GM21447 (cell line): ENCODE measurements around the gene FN1.

Experiments
- ATAC-seq: cut with Tn5 transposase; IDR thresholded peaks from one replicate; pipeline ENCODE4 v1.9.1; 2021; ENCODE audit not compliant: unreplicated experiment

The FN1 gene

DNA sequence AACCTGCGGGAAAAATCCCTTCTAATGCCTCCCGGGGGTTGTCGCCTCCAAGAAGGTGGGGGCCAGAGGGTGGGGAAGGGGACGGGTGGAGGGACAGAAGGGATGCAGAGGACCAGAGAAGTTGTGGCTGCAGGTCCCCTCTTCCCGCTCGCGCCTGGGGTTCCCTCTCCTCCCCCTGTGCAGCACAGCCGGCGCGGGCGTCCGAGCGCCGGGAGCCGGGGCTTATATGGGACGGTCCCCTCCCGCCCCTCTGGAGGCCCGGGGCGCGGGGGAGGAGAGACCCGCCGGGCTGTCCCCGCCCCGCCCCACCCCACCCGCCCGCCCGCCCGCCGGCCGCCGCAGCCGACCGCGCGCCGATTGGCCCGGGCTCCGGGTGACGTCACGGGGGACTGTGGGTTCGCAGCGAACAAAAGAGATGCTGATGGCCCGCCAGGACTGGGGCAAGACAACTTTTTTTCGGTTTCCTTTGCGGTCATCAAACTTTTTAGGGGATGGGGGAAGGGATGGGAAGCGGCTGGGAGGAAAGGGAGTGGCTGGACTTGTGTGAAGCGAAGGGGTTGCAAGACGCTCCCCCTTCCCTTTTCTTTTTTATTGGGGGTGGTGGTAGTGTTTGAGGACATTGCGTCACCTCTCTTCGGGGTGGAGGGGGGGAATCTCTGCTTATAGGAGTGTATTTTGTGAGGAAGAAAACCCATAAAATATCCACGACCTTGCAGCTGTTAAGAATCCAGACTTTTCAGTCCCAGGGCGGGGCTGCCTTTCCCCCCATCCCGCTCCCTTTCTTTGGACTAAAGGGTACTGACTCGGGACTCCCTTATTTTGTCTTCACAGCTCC lies at the start of gene FN1:
TSS of gene FN1 (minus strand) at position 199 of the 835 bp plus-strand sequence. CDS start 266 bp downstream, outside the sequence.
- ATAC-seq, result peak; percentile 74

DNA sequence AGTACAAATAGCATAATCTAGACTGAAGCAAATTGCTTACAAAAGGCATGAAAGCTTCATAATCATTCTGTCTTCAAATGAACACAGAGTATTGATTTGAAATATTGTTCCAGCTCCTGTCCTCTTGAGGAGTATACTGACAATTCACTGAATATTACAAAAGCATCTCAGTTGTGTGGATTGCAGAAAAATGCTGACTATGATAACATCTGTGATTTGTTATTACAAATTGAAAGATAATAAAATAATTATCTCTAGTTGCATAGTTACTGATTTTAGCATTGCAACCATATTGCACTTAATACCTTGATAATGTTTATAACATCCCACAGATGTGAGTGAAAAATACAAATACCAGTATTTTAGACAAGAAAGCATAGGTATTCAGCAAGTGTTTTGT lies 49.2 kb upstream of the FN1 start:
- ATAC-seq, result no peak

DNA sequence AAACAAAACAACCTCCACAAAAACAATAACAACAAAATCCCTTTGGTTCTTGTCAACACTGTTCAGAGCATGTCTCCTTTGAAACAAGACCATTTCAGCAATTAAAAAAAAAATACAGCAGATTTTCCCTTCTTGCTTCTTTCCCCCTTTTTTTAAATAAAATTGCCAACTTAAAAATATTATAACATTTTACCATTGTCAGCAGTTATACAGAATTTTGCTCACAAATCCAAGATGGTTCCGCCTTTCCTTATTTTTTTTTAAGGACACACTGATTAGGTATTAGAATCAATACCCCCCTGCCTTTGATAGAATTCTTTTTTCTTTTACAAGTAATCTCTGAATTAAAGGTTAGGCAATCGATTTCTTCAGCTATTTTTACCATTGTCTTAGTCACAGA lies 48.7 kb upstream of the FN1 start:
- no peak for ATAC-seq

DNA sequence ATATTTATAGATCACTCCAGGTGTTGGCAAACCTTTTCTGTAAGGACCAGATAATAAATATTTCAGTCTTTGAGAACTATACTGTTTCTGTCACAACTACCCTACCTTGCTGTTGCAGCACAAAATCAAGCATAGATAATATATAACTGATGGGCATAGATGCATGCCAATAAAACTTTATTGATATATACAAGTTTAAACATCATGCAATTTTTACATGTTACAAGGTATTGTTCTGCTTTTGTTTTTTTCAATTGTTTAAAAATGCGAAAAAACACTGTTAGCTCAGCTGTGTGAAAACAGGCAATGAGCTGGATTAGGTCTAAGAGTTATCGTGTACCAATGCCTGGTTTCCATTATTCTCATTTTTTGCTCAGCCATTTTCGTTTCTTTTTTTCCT lies 47.6 kb upstream of the FN1 start:
- ATAC-seq, result no peak

DNA sequence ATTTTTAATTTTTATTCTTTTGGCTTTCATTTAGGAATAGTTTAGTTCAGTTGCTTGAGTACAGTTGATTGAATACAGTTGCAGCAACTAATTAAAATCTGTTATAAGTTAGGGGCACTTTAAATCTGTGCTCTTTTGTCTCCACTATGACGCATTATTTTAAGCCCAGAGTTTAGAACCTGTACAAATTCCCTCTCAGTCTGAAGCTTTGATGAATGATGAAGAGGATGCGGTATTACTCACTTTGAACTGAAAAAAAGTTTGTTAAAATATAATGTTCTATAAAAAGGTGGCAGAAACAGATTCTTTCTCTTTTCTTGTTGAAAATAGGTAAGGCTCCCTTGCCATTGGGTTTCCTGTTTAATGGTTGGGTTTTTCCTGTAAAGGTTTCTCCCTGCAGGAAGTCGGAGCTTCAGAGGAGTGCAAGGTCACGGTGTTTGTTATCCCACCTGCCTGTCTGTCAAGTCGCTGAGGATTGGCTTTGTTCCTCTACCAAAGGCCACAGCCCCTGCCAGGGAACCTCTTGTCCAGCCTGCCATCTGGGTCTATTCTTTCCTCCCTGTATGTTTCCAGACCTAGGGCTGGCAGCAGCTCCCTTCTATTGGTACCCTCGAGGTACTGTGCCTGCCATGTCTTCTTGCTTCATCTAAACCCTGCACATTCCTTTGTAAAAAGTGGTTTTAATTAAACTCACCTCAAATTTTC lies 43.8 kb upstream of the FN1 start:
- ATAC-seq, result no peak

DNA sequence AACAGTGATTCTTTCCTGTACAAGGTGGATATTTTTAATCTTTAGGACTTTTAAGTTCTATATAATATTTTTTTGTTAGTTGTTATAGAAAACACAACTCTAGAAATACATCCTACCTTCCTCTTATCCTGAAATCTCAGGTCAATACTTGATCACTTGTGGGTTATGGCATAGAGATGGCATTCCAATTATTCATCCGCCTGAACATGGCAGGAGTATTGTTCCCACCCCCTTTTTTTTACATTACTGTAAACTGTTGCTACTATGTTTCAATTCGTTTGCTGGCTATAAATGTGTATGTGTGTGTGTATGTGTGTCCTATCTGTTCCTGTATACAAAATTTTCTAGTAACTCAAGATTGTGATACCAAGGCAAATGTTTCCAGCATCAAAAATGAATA lies 43.3 kb upstream of the FN1 start:
- ATAC-seq, result no peak

DNA sequence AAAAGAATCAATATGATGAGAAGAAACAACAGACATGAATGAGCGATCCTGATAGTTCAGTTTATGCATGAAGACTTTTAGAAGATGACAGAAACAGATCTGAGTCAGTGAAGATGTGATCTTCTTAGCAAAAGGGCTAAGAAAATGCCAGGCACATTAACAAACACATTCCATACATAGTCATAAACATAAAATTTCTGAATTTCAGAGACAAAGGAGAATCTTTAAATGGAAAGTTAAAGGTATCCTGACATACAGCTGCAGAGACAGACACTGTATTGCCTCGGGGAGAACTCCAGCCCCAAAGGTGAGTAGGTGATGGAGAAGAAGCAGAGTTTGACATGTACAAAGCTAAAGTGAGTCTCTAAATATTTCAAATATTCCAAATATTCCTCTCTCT lies 40.6 kb upstream of the FN1 start:
- ATAC-seq, result no peak

DNA sequence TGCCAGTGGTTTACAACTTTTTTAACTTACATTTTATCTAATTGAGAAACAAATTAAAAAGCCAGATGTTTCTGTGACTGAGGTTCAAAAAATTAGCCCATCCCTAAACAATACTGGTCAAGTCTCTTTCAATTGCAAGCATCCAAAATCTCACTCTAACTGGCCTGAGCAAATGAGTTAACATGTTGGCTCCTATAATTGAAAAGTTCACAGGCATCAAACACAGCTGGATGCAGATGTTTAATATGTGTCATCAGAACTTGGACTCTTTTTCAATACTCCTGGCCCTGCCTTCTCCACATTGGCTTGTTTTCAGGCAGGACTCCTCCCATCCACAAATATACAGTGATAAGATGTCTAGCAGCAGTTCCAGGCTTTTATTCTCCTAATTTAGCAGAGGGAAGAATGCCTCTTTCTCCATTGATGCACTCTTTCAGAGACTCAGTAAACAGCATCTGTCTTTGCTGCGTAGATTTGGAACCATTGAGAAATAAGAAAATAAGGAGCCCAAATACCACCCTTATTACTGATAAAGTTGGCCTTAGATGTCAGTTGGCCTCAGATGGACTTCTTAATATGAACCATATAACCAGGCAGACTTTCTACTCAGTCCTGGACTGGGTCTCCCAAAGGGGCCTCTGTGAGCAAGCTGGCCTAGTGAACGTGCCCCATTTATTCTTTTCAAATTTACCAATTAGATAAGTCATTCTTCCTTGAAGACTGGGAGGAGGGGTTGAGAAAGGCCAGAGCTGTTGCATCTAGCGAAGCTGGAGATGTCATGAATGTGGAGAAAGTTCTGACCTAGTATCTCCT lies 30.4 kb upstream of the FN1 start:
- no peak for ATAC-seq

DNA sequence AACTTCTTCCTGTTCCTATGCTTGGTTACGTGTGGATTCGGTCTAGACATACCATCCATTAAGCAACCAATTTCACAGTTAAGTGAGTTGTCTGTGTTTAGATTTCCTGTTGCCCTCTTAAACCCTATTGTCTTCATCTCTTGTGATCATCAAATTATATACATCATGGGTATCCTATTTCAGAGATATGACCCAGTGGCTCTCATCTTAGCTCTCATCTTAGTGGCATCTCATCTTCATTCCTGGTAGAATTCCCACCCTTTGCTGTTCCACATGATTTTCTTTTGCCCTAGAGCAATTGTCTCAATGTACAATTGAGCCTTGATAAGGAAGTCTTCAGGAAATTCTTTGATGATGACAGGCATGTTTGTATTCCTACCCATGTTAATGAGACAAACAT lies 29.4 kb upstream of the FN1 start:
- ATAC-seq, result no peak

DNA sequence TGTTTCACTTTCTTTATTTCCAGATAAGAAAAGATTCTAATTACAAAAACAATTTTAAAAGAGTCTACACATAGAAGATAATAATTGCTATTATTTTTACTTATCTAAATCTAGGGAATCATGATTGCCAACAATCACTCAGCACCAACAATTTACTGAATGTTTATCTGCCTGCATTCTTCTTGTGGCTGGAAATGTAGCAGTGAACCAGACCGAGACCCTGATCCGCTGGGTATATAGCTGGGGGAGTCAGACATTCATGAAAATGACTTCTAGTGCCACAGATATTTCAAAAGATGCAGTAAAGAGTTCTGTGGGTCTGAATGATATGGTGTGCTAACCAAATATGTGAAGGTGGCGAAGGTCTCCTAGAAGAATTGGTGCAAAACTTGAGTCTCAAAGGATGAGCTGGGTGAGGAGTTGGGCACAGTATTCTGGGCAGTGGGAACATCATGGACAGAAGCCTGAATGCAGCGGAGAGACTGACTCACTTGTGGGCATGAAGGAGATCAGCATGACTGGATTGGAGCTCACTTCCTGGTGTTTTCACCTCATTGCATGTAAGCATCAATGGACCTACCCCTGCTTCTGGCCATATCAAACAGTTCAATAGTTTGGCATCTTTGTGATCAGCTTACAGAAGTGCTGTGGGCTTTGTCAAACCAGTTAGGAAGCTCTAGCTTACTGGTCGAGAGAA lies 26.1 kb upstream of the FN1 start:
- no peak for ATAC-seq

DNA sequence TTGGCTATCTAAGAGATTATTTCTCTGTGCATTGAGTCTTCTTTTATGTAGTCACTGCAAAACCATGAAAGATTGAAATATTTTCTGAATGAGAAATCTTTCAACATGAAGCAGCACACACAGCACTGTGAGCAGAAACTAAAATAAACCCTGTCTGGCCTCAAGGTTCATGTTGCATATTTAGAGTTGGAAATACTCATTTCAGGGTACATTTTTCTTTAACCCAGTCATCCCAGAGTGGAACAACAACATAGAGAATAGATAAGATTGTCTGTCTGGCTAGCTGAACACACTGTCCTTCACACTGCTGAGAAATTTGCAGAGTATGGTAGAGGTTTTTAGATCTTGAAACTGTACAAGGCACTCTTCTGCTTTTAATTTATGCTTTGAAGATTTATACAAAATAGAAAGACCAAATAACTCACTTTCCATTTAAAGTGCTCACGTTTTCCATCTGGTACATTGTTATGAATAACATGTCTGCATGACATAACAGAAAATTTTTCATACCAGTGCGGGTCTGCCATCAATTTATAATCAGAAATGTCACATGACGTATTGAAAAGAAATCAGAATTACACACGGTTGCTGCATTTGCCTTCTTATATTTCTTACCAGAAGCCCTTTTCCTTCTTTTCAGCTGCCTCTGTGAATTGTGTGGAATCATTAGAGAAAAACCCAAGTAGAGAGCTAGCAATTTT lies 25.0 kb upstream of the FN1 start:
- ATAC-seq, result no peak

DNA sequence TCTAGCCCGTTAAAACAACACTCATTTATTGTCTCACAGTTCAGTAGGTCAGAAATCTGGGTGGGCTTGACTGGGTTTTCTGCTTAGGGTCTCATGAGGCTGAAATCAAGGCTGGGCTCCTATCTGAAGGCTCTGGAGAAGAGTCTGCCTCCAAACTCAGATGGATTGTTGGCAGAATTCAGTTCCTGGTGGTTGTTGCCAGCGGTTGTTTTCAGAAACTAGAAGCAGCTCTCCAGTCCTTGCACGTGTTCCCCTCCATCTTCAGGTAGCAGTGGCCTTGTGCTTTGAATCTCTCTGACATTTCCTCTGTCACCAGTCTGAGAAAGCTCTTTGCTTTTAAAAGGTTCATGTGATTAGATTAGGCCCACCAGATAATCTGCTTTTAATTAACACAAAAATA lies 20.1 kb upstream of the FN1 start:
- ATAC-seq, result no peak

DNA sequence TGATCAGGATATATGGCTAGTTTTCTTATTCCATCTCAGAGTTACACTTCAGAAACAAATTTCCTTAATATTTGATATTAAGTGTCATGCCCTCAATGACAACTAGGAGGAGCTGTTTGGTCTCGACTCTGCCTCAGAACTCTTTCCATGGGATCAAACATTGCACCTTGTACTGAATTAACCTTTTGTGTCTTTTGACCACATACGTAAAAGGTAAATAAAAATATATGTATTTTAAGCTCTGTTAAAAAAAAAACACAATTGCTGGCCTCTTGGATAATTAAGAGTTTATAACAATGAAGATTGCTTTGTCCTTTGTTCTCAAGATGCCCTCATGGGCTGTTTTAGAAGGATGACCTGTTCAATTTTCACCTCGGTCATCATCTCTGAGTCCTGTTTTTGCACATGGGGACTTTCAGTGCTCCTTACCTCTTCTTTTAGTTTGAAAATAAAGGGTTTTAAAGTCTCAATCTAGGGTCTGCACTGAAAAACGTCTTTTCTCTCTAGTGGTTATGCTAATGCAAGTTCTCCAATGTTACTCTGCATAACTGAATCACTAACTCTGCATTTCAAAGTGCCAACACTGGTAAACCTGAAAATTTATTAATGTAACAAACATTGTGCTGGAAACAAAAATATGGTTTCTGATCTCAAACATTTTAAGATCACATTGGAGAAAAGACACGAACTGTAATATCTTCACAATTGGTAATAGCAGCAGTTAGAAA lies 18.8 kb upstream of the FN1 start:
- peak; percentile 70 for ATAC-seq

DNA sequence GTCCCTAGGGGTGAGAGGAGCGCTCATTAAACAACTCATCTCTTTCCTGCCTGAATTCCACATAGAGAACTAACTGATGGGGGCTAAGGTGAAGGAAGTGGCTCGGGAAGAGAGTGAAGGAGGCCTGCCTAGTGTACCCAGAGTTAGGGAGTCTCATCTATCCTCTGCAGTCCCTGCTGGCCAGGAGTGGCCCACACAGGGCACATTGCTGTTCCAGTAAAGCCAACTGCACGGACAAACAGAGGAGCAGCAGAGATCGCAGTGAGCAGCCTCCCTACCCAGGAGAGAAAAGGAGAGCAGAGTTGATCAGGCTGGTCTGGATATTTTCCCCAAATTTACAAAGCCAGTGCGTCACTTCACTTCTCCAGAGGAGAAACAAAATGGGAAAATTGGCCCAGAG lies 16.9 kb upstream of the FN1 start:
- ATAC-seq, result no peak

DNA sequence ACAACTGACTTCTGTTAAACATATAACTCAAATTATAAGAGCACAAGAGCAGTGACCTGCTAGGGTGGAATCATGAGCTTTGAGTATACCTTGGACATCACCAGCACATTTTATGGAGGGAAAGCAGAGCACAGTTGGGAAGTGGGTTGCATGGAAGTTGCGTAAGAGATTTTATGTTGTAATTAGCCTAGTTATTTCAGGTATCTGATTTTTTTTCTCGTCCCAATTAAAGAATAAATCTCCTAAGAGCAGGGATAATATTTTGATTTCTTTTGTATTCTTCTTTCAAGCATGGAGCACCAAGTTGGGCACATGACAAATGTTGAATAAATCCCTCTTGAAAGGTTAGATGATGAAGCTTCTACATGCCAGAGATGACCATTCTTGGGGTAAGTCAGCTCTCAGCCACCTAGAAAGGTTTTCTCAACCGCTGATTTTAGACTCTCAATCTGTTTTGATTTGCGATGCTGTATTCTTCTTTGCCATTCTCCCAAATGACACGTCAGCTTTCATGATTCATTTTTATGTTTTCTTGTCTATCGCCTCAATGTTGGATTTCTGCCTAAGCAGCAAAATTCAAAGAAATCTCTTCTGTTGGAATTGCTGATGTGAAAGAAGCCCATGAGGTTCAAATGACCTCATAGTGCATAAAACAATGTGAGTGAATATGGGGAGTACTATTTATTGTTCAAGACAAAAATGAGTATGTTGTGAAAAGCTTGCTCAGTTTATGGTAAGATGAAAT lies 15.3 kb upstream of the FN1 start:
- no peak for ATAC-seq

DNA sequence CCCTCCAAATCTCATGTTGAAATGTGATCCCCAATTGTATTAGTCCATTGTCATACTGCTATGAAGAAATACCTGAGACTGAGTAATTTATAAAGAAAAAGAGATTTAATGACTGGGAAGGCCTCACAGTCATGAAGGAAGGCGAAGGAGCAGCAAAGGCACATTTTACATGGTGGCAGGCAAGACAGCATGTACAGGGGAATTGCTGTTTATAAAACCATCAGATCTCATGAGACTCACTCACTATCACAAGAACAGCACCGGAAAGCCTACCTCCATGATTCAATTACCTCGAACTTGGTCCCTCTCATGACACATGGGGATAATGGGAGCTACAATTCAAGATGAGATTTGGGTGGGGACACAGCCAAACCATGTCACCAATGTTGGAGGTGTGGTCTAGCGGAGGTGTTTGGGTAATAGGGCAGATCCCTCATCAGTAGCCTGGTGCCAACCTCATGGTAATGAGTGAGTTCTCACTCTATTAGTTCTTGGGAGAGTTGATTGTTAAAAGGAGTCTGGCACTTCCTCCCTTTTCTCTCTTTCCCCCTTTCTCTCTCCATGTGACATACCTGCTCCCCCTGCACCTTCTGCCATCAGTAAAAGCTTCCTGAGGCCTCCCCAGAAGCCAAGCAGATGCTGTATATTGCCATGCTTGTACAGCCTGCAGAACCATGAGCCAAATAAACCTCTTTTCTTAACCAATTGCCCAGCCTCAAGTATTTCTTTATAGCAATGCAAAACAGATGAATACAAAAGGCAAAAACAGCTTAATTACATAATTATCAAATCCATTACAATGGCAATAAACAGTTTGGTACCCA lies 14.5 kb upstream of the FN1 start:
- ATAC-seq, result no peak

DNA sequence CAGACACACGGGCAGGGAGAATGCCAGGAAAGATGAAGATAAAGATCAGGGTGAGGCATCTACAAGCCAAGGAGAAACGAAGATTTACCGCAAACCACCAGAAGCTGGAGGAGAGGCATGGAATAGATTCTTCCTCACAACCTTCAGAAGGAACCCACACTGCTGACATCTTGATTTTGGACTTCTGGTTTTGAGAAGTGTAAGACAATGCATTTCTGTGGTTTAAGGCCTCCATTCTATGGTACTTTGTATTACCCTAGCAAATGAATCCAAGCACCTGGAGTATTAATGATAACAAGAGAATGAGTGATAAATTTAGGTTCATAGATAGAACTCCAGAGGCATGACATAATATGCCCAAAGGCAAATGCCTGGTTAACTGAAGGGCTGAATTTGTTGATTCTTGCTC lies 11.8 kb upstream of the FN1 start:
- ATAC-seq, result no peak

DNA sequence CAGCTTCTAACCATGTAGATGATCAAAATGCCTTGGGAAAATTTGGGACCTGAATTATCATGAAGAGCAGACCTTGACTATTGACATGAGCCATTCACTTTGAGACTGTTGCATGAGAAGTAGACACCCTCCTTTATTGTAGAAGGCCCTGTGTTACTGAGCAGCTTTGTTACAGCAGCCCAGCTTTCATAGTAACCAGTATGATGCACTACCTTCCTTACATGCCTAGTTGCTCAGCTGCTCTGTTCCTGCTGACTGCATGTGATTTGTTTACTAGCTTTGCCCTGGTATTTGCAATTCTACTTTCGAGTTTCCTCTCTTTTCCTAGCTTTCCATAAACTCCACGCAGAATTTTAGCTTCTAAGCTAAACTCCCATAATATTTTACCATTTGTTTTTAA lies 11.2 kb upstream of the FN1 start:
- no peak for ATAC-seq
